ENCODE data around the gene FAM240A.

FAM240A gene

GRCh38 chr3:46624533-46624932, 12.2 kb downstream of the FAM240A start:
- H3K27me3 ChIP-seq (ENCODE audit: control insufficient read depth, low read length), result peaks cover 10% of the 10 kb centered on the region; the same call in 1 of the 2 replicates
- H3K79me2 ChIP-seq (ENCODE audit: control insufficient read depth, low read length), result no peaks in the 10 kb centered on the region
- no peaks in the 10 kb centered on the region for H4K20me1 ChIP-seq (ENCODE audit: control insufficient read depth, insufficient read depth, low read depth, low read length)
- no peaks in the 10 kb centered on the region for H3F3A ChIP-seq (ENCODE audit: control insufficient read depth, insufficient read depth)
- H3K36me3 ChIP-seq (ENCODE audit: control insufficient read depth, low read length), result no peaks in the 10 kb centered on the region
- H3K27ac ChIP-seq (ENCODE audit: low read depth, low read length), result no peak overlapping the region
- peaks cover 7% of the 10 kb centered on the region for H3K4me1 ChIP-seq (ENCODE audit: control insufficient read depth, low read length)
- no peak overlapping the region for H3K4me2 ChIP-seq (ENCODE audit: low read length)
- no peak overlapping the region for H3K4me3 ChIP-seq (ENCODE audit: low read length)
- TF ChIP-seq EZH2phosphoT487 (IDR thresholded peaks at IDR 0.05; ENCODE audit: borderline replicate concordance, low read length) (no peak), CTCF (IDR thresholded peaks at IDR 0.05; ENCODE audit: low read depth, low read length, poor library complexity, severe bottlenecking) (no peak)
- no peaks in the 10 kb centered on the region for H3K9me3 ChIP-seq (ENCODE audit: control insufficient read depth, insufficient read depth, low read length)
- no peaks in the 10 kb centered on the region for H3K9me2 ChIP-seq (replicated peaks; ENCODE audit: control insufficient read depth, low read length)

- Histone ChIP-seq H3K27ac (ENCODE audit: low read depth, low read length) (no peak overlapping the region), H4K20me1 (ENCODE audit: control insufficient read depth, insufficient read depth, low read depth, low read length) (no peaks in the 10 kb centered on the region), H3F3A (ENCODE audit: control insufficient read depth, insufficient read depth) (no peaks in the 10 kb centered on the region), H3K36me3 (ENCODE audit: control insufficient read depth, low read length) (no peaks in the 10 kb centered on the region), H3K9me3 (ENCODE audit: control insufficient read depth, insufficient read depth, low read length) (no peaks in the 10 kb centered on the region), H3K4me2 (ENCODE audit: low read length) (no peak overlapping the region), H3K79me2 (ENCODE audit: control insufficient read depth, low read length) (no peaks in the 10 kb centered on the region), H3K9me2 (replicated peaks; ENCODE audit: control insufficient read depth, low read length) (no peaks in the 10 kb centered on the region), H3K27me3 (ENCODE audit: control insufficient read depth, low read length) (peaks cover 10% of the 10 kb centered on the region; the same call in 1 of the 2 replicates), H3K4me1 (ENCODE audit: control insufficient read depth, low read length) (peaks cover 12% of the 10 kb centered on the region), H3K4me3 (ENCODE audit: low read length) (no peak overlapping the region)
- no peak for TF ChIP-seq CTCF (IDR thresholded peaks at IDR 0.05; ENCODE audit: low read depth, low read length, poor library complexity, severe bottlenecking)
- TF ChIP-seq EZH2phosphoT487 (IDR thresholded peaks at IDR 0.05; ENCODE audit: borderline replicate concordance, low read length), result no peak
Observed at GRCh38 chr3:46624975-46625490, 12.7 kb downstream of the FAM240A start.

- H3K4me1 ChIP-seq (ENCODE audit: control insufficient read depth, low read length), result peaks cover 17% of the 10 kb centered on the region
- no peak for TF ChIP-seq CTCF (IDR thresholded peaks at IDR 0.05; ENCODE audit: low read depth, low read length, poor library complexity, severe bottlenecking)
Observed at GRCh38 chr3:46626039-46626438, 13.7 kb downstream of the FAM240A start.

More at GRCh38 chr3:46626039-46626438, 13.7 kb downstream of the FAM240A start:
- Histone ChIP-seq H3K4me2 (ENCODE audit: low read length) (no peak overlapping the region), H3K9me2 (replicated peaks; ENCODE audit: control insufficient read depth, low read length) (no peaks in the 10 kb centered on the region), H3K4me3 (ENCODE audit: low read length) (no peak overlapping the region), H4K20me1 (ENCODE audit: control insufficient read depth, insufficient read depth, low read depth, low read length) (no peaks in the 10 kb centered on the region), H3K27me3 (ENCODE audit: control insufficient read depth, low read length) (peaks cover 8% of the 10 kb centered on the region; the same call in 1 of the 2 replicates), H3K27ac (ENCODE audit: low read depth, low read length) (no peak overlapping the region), H3K79me2 (ENCODE audit: control insufficient read depth, low read length) (no peaks in the 10 kb centered on the region), H3K9me3 (ENCODE audit: control insufficient read depth, insufficient read depth, low read length) (no peaks in the 10 kb centered on the region), H3K36me3 (ENCODE audit: control insufficient read depth, low read length) (no peaks in the 10 kb centered on the region), H3F3A (ENCODE audit: control insufficient read depth, insufficient read depth) (no peaks in the 10 kb centered on the region)

Measured in DOHH2 (cell line).